ENCODE data around the gene PCDHA1. TPM values are rescaled to one million over a fixed set of nuclear protein-coding genes. Genes with fewer than 3 reads are reported as not detected.

Gene PCDHA1
- total RNA-seq, 1 donor from 2014 or later: 0.24 TPM

- Mint-ChIP-seq H3K4me3 (no peak overlapping the region), H3K36me3 (peaks cover 5% of the 10 kb centered on the region), H3K27me3 (ENCODE audit: insufficient read depth, low read depth) (peaks cover 4% of the 10 kb centered on the region), H3K4me1 (peaks cover 18% of the 10 kb centered on the region), H3K9me3 (no peaks in the 10 kb centered on the region), H3K27ac (no peak overlapping the region)
- Histone ChIP-seq H2AFZ (replicated peaks) (no peak overlapping the region), H3K27me3 (peaks cover 49% of the 10 kb centered on the region), H4K20me1 (ENCODE audit: low read depth) (peaks cover 78% of the 10 kb centered on the region), H3F3A (ENCODE audit: low read depth) (peaks cover 29% of the 10 kb centered on the region), H3K4me2 (peak overlapping the region; percentile 35), H3K36me3 (no peaks in the 10 kb centered on the region), H3K79me2 (ENCODE audit: low read depth) (no peaks in the 10 kb centered on the region), H3K27ac (no peak overlapping the region), H3K9ac (no peak overlapping the region), H3K4me1 (peaks cover 21% of the 10 kb centered on the region), H3K4me3 (no peak overlapping the region), H3K9me3 (ENCODE audit: low read depth) (no peaks in the 10 kb centered on the region)
- peak; percentile 22 for DNase-seq (ENCODE audit: low spot score)
- TF ChIP-seq, protein P1, sequence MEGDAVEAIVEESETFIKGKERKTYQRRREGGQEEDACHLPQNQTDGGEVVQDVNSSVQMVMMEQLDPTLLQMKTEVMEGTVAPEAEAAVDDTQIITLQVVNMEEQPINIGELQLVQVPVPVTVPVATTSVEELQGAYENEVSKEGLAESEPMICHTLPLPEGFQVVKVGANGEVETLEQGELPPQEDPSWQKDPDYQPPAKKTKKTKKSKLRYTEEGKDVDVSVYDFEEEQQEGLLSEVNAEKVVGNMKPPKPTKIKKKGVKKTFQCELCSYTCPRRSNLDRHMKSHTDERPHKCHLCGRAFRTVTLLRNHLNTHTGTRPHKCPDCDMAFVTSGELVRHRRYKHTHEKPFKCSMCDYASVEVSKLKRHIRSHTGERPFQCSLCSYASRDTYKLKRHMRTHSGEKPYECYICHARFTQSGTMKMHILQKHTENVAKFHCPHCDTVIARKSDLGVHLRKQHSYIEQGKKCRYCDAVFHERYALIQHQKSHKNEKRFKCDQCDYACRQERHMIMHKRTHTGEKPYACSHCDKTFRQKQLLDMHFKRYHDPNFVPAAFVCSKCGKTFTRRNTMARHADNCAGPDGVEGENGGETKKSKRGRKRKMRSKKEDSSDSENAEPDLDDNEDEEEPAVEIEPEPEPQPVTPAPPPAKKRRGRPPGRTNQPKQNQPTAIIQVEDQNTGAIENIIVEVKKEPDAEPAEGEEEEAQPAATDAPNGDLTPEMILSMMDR (IDR thresholded peaks at IDR 0.05): no peak
- peak; percentile 65 for TF ChIP-seq EZH2phosphoT487 (IDR thresholded peaks at IDR 0.05)
Measured at GRCh38 chr5:140969880-140970279, 183.9 kb downstream of the PCDHA1 start.

GRCh38 chr5:140973550-140973949 is 187.6 kb downstream of the PCDHA1 start:
- H3K27ac ChIP-seq: no peak overlapping the region
- H3K9me3 ChIP-seq (ENCODE audit: low read depth): no peaks in the 10 kb centered on the region
- Mint-ChIP-seq H3K4me3 (no peak overlapping the region), H3K9me3 (no peaks in the 10 kb centered on the region), H3K36me3 (no peaks in the 10 kb centered on the region), H3K4me1 (peaks cover 5% of the 10 kb centered on the region), H3K27me3 (ENCODE audit: insufficient read depth, low read depth) (no peaks in the 10 kb centered on the region), H3K27ac (no peak overlapping the region)
- no peak overlapping the region for H3K4me2 ChIP-seq
- H3K9ac ChIP-seq: no peak overlapping the region
- H4K20me1 ChIP-seq (ENCODE audit: low read depth): peaks cover 48% of the 10 kb centered on the region
- H3K4me1 ChIP-seq: peaks cover 11% of the 10 kb centered on the region
- no peak overlapping the region for H3K4me3 ChIP-seq
- TF ChIP-seq EZH2phosphoT487 (IDR thresholded peaks at IDR 0.05) (no peak), EZH2 (IDR thresholded peaks at IDR 0.05) (no peak)
- TF ChIP-seq, protein P1 (IDR thresholded peaks at IDR 0.05): no peak
- peaks cover 12% of the 10 kb centered on the region for H3K27me3 ChIP-seq
- H3F3A ChIP-seq (ENCODE audit: low read depth): peaks cover 6% of the 10 kb centered on the region
- DNase-seq (ENCODE audit: low spot score): no peak
- no peaks in the 10 kb centered on the region for H3K36me3 ChIP-seq
- H2AFZ ChIP-seq (replicated peaks): no peak overlapping the region
- no peaks in the 10 kb centered on the region for H3K79me2 ChIP-seq (ENCODE audit: low read depth)

GRCh38 chr5:140977003-140977402 is 191.1 kb downstream of the PCDHA1 start:
- H2AFZ ChIP-seq (replicated peaks): no peak overlapping the region
- H3K36me3 ChIP-seq: no peaks in the 10 kb centered on the region
- Mint-ChIP-seq H3K27ac (no peak overlapping the region), H3K4me3 (no peak overlapping the region), H3K4me1 (peaks cover 2% of the 10 kb centered on the region), H3K36me3 (no peaks in the 10 kb centered on the region), H3K9me3 (no peaks in the 10 kb centered on the region), H3K27me3 (ENCODE audit: insufficient read depth, low read depth) (no peaks in the 10 kb centered on the region)
- H3K27me3 ChIP-seq: no peaks in the 10 kb centered on the region
- H3F3A ChIP-seq (ENCODE audit: low read depth): no peaks in the 10 kb centered on the region
- H3K4me1 ChIP-seq: no peaks in the 10 kb centered on the region
- peaks cover 22% of the 10 kb centered on the region for H4K20me1 ChIP-seq (ENCODE audit: low read depth)
- no peak overlapping the region for H3K4me3 ChIP-seq
- H3K27ac ChIP-seq: no peak overlapping the region
- H3K9ac ChIP-seq: no peak overlapping the region
- no peak overlapping the region for H3K4me2 ChIP-seq
- no peak for TF ChIP-seq EZH2phosphoT487 (IDR thresholded peaks at IDR 0.05)
- TF ChIP-seq EZH2 (IDR thresholded peaks at IDR 0.05): no peak
- TF ChIP-seq, protein P1 (IDR thresholded peaks at IDR 0.05): no peak
- H3K79me2 ChIP-seq (ENCODE audit: low read depth): no peaks in the 10 kb centered on the region
- no peaks in the 10 kb centered on the region for H3K9me3 ChIP-seq (ENCODE audit: low read depth)
- DNase-seq (ENCODE audit: low spot score): no peak
